Ovary (tissue), 9 donors: Measurements from ENCODE around the gene MSLN. TPM values are rescaled to one million over a fixed set of nuclear protein-coding genes. Genes with fewer than 3 reads are reported as not detected.

Experiments
- DNase-seq, 5 donors: peaks; one replicate each; pipeline ENCODE4 v3.0.0-alpha.2; 2019 to 2020
- H3K27ac ChIP-seq, 2 donors: fragments of 200-600 bp; one replicate each; pipeline versions ENCODE4 v1.5.1 to v1.8.0; 2019 to 2022
- H3K27me3 ChIP-seq: fragments of 200-600 bp; one replicate; pipeline ENCODE4 v1.8.0; 2022
- H3K36me3 ChIP-seq: fragments of 200-600 bp; sonication (generic); one replicate; pipeline ENCODE4 v1.5.1; 2019
- H3K4me1 ChIP-seq: one replicate; pipeline ENCODE4 v1.8.1; 2013; ENCODE audit warnings: mild to moderate bottlenecking, moderate library complexity; ENCODE audit not compliant: insufficient read depth
- H3K4me3 ChIP-seq: fragments of 200-600 bp; sonication (generic); one replicate; pipeline ENCODE4 v1.5.1; 2017
- H3K9me3 ChIP-seq, 2 donors: fragments of 200-600 bp in 1 of 2; sonication (generic) in 1 of 2; one replicate each; pipeline versions ENCODE4 v1.5.1 to v1.8.1; 2013 to 2019; ENCODE audit warnings: mild to moderate bottlenecking in 1 of 2, moderate library complexity in 1 of 2
- EP300 ChIP-seq: sonication (generic); formaldehyde crosslinking; IDR thresholded peaks from one replicate; pipeline ENCODE4 v1.6.1; 2017; ENCODE audit warnings: antibody characterized with exemption
- POLR2A ChIP-seq: fragments of 450-650 bp; IDR thresholded peaks from one replicate; pipeline ENCODE4 v1.6.1; 2017; ENCODE audit warnings: antibody characterized with exemption, mild to moderate bottlenecking, moderate library complexity
- WGBS, 3 donors: extraction: QIAGEN DNeasy Blood & Tissue Kit in 1 of 3; methylation state at CpG; one replicate each; pipeline versions ENCODE4 v1.1.5 to v1.1.7; 2013 to 2017; 5-methylcytosine and 5-hydroxymethylcytosine counted together
- intact Hi-C, 4 donors: fragments of 100-400 bp; cut with DNase I; formaldehyde crosslinking; loops; one replicate each; pipeline versions ENCODE4 v1.11.0 to v1.15.1; 2022 to 2023
- polyA plus RNA-seq, 2 donors: library from polyadenylated mRNA; stranded (reverse); fragments of 200-250 nt in 1 of 2; fragments of 350-450 nt in 1 of 2; fragmentation: Illumina TruSeq in 1 of 2; extraction: RNeasy Lipid Tissue Mini Kit (QIAGEN cat#74804) in 1 of 2; gene quantifications; one replicate each; pipeline ENCODE4 v1.2.3, GENCODE V29; 2013 to 2014
- total RNA-seq, 7 donors: library from RNA; depleted of rRNA in 2 of 7; stranded (reverse); fragments of >200 nt in 2 of 7; fragmentation: NEBNext Ultra II Directional in 3 of 7; extraction: Animal tissue kit (Norgen Biotek cat#: 25700) in 3 of 7; gene quantifications; one replicate each; pipeline versions ENCODE4 v1.1.0 to v1.2.4, GENCODE V29; 2016 to 2023
- TF ChIP-seq, protein P1 (sequence below), 3 donors: fragments of 450-650 bp in 2 of 3; fragments of 200-600 bp in 1 of 3; IDR thresholded peaks; one replicate each; pipeline versions ENCODE4 v1.5.1 to v1.8.0; 2016 to 2022; ENCODE audit warnings: antibody characterized with exemption in 3 of 3, mild to moderate bottlenecking in 1 of 3
- donor health status: DM: no; HTN: no; CAD: no; lungs with moderate emphysema.
- donor health status: DM: no; HTN: no; CAD: no.
- donor health status: Bipolar disorder and iron deficiency.
- donor health status: DM: yes; HTN: yes; CAD: no.
- donor health status: DM: no; HTN: no; CAD: no.
- donor health status: DM: yes; HTN: yes; CAD: no.

The MSLN gene
- total and polyA plus RNA-seq, 9 donors = 0.40 to 314 (median 6.1) TPM

- intact Hi-C loops = no loop called here
- no peak overlapping the region for H3K4me3 ChIP-seq
Measured at GRCh38 chr16:779561-779960, 19.0 kb downstream of the MSLN start.

DNA sequence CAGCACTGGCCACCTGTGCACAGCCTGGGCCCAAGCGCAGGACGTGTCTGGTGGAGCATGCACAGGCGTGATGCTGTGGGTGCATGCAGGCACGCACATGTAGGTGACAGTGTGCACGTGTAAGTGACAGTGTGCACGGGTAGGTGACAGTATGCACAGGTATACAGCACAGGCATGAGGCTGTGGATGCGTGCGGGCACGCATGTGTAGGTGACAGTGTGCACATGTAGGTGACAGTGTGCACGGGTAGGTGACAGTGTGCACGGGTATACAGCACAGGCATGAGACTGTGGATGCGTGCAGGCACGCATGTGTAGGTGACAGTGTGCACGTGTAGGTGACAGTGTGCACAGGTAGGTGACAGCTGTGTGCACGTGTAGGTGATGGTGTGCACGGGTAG is 19.8 kb downstream of the MSLN start:
- Histone ChIP-seq H3K9me3 (no peaks in the 10 kb centered on the region), H3K4me3 (no peak overlapping the region), H3K27me3 (no peaks in the 10 kb centered on the region), H3K4me1 (peaks cover 7% of the 10 kb centered on the region), H3K27ac (no peak overlapping the region), H3K36me3 (no peaks in the 10 kb centered on the region)
- no peak for DNase-seq
- TF ChIP-seq POLR2A = no peak
- TF ChIP-seq, protein P1, sequence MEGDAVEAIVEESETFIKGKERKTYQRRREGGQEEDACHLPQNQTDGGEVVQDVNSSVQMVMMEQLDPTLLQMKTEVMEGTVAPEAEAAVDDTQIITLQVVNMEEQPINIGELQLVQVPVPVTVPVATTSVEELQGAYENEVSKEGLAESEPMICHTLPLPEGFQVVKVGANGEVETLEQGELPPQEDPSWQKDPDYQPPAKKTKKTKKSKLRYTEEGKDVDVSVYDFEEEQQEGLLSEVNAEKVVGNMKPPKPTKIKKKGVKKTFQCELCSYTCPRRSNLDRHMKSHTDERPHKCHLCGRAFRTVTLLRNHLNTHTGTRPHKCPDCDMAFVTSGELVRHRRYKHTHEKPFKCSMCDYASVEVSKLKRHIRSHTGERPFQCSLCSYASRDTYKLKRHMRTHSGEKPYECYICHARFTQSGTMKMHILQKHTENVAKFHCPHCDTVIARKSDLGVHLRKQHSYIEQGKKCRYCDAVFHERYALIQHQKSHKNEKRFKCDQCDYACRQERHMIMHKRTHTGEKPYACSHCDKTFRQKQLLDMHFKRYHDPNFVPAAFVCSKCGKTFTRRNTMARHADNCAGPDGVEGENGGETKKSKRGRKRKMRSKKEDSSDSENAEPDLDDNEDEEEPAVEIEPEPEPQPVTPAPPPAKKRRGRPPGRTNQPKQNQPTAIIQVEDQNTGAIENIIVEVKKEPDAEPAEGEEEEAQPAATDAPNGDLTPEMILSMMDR (IDR thresholded peaks at IDR 0.05) = no peak
- TF ChIP-seq EP300 = no peak
- intact Hi-C loops = no loop called here
- WGBS, 3 donors = 82 to 89% (median 84%) methylated on average over 16 of the region's 16 CpGs

More at GRCh38 chr16:779561-779960, 19.0 kb downstream of the MSLN start:
- Histone ChIP-seq H3K4me1 (peaks cover 7% of the 10 kb centered on the region), H3K9me3 (no peaks in the 10 kb centered on the region), H3K27ac (no peak overlapping the region), H3K36me3 (no peaks in the 10 kb centered on the region), H3K27me3 (no peaks in the 10 kb centered on the region)
- TF ChIP-seq EP300 (no peak), POLR2A (no peak)
- TF ChIP-seq, protein P1 (IDR thresholded peaks at IDR 0.05) = no peak
- no peak for DNase-seq
- WGBS, 3 donors = 68 to 80% (median 72%) methylated on average over 13 of the region's 13 CpGs

GRCh38 chr16:781346-782010 is 20.9 kb downstream of the MSLN start:
- intact Hi-C loops = no loop called here
- H3K4me3 ChIP-seq = no peak overlapping the region
- no peaks in the 10 kb centered on the region for H3K9me3 ChIP-seq
- no peaks in the 10 kb centered on the region for H3K36me3 ChIP-seq
- no peak overlapping the region for H3K27ac ChIP-seq
- H3K4me1 ChIP-seq = peaks cover 7% of the 10 kb centered on the region
- 43 to 45% (median 44%) methylated on average over 18 to 19 of the region's 19 CpGs for WGBS, 3 donors
- H3K27me3 ChIP-seq = no peaks in the 10 kb centered on the region
- no peak for DNase-seq
- no peak for TF ChIP-seq POLR2A
- TF ChIP-seq, protein P1 (IDR thresholded peaks at IDR 0.05) = no peak
- TF ChIP-seq EP300 = no peak

- Histone ChIP-seq H3K27me3 (no peaks in the 10 kb centered on the region), H3K9me3 (no peaks in the 10 kb centered on the region), H3K4me3 (no peak overlapping the region), H3K4me1 (peaks cover 8% of the 10 kb centered on the region), H3K36me3 (no peaks in the 10 kb centered on the region), H3K27ac (no peak overlapping the region)
- intact Hi-C loops = no loop called here
- WGBS, 3 donors = 30 to 60% (median 39%) methylated on average over 6 of the region's 6 CpGs
- TF ChIP-seq, protein P1 (IDR thresholded peaks at IDR 0.05) = no peak
- no peak for TF ChIP-seq POLR2A
- TF ChIP-seq EP300 = no peak
- DNase-seq = no peak
Measured at GRCh38 chr16:782258-782657, 21.7 kb downstream of the MSLN start.
